Iris pigment epithelial cell (primary cell): ENCODE measurements around the gene SARS1.

ENCODE experiments used
- DNase-seq: peaks from one replicate; pipeline ENCODE4 v3.0.0-alpha.2; 2011; ENCODE audit warnings: low read depth

Gene SARS1

GRCh38 chr1:109225711-109226445, 12.2 kb downstream of the SARS1 start:
- DNase-seq, result no peak

- DNase-seq, result peak; percentile 76
Measured at GRCh38 chr1:109228167-109228566, 14.4 kb downstream of the SARS1 start.

- no peak for DNase-seq
Measured at GRCh38 chr1:109229531-109230127, 15.9 kb downstream of the SARS1 start.

- DNase-seq, result no peak
Measured at GRCh38 chr1:109231066-109231465, 17.3 kb downstream of the SARS1 start.

- no peak for DNase-seq
Measured at GRCh38 chr1:109235137-109235536, 21.4 kb downstream of the SARS1 start.

- no peak for DNase-seq
Measured at GRCh38 chr1:109237512-109237911, 23.8 kb downstream of the SARS1 start.

- no peak for DNase-seq
Measured at GRCh38 chr1:109238382-109238781, 24.7 kb downstream of the SARS1 start.

GRCh38 chr1:109239047-109239408, 25.3 kb downstream of the SARS1 start:
- no peak for DNase-seq

- DNase-seq, result peak; percentile 56
Measured at GRCh38 chr1:109239409-109240068, 25.8 kb downstream of the SARS1 start.

- DNase-seq, result peak; percentile 76
Measured at GRCh38 chr1:109240158-109241152, 26.7 kb downstream of the SARS1 start.

GRCh38 chr1:109241344-109241743, 27.6 kb downstream of the SARS1 start:
- DNase-seq, result no peak

- DNase-seq, result no peak
Measured at GRCh38 chr1:109241841-109242345, 28.2 kb downstream of the SARS1 start.

- DNase-seq, result no peak
Measured at GRCh38 chr1:109242387-109242786, 28.7 kb downstream of the SARS1 start.

- DNase-seq, result no peak
Measured at GRCh38 chr1:109243221-109243620, 29.5 kb downstream of the SARS1 start.

- DNase-seq, result no peak
Measured at GRCh38 chr1:109243860-109244552, 30.3 kb downstream of the SARS1 start.

GRCh38 chr1:109246141-109246551, 32.4 kb downstream of the SARS1 start:
- no peak for DNase-seq

- no peak for DNase-seq
Measured at GRCh38 chr1:109247401-109248365, 34.0 kb downstream of the SARS1 start.

GRCh38 chr1:109248444-109248796, 34.7 kb downstream of the SARS1 start:
- no peak for DNase-seq

GRCh38 chr1:109248797-109249629, 35.3 kb downstream of the SARS1 start, which contains the start of gene CELSR2:
Gene CELSR2 (plus strand): TSS chr1:109249539. CDS start chr1:109250080, 541 bp downstream.
- DNase-seq, result peak; percentile 58
